Spinal cord (tissue), 10 donors: ENCODE measurements around the gene NETO2. TPM values are rescaled to one million over a fixed set of nuclear protein-coding genes. Genes with fewer than 3 reads are reported as not detected.
A peak's percentile ranks its signal among the peaks of the same experiment; 100 is the strongest.

Source experiments
- DNase-seq, 6 donors: peaks; one replicate each; pipeline versions ENCODE4 v3.0.0 to v3.0.0-alpha.2; 2013 to 2015; ENCODE audit warnings: low spot score in 6 of 6, low read depth in 4 of 6
- H3K27ac ChIP-seq: one replicate; pipeline ENCODE4 v1.5.1; 2013; ENCODE audit warnings: low read depth, low read length, control low read depth
- H3K27me3 ChIP-seq: one replicate; pipeline ENCODE4 v1.6.1; 2013; ENCODE audit warnings: low read length; ENCODE audit not compliant: control insufficient read depth, insufficient read depth
- H3K36me3 ChIP-seq: one replicate; pipeline ENCODE4 v1.6.1; 2013; ENCODE audit warnings: low read length; ENCODE audit not compliant: control insufficient read depth, insufficient read depth
- H3K4me1 ChIP-seq: one replicate; pipeline ENCODE4 v1.6.1; 2013; ENCODE audit warnings: low read length; ENCODE audit not compliant: control insufficient read depth, insufficient read depth
- H3K4me3 ChIP-seq: one replicate; pipeline ENCODE4 v1.5.1; 2013; ENCODE audit warnings: low read depth, low read length, control low read depth
- H3K9me3 ChIP-seq: one replicate; pipeline ENCODE4 v1.6.1; 2013; ENCODE audit warnings: low read length; ENCODE audit not compliant: control insufficient read depth, insufficient read depth
- WGBS: methylation state at CpG from one replicate; pipeline ENCODE4 v1.1.5; 2013; ENCODE audit warnings: missing lambda C conversion rate; ENCODE audit not compliant: insufficient coverage; 5-methylcytosine and 5-hydroxymethylcytosine counted together
- polyA plus RNA-seq, 2 donors: library from polyadenylated mRNA; unstranded; fragments of 120-200 nt; gene quantifications; one replicate each; pipeline ENCODE4 v1.2.1, GENCODE V29; 2013; ENCODE audit not compliant: insufficient read length in 2 of 2
- total RNA-seq, 2 donors: library from RNA; depleted of rRNA in 1 of 2; stranded (reverse); fragments of 120-200 nt in 1 of 2; fragments of >200 nt in 1 of 2; gene quantifications; one replicate each; pipeline versions ENCODE4 v1.2.3 to v1.2.4, GENCODE V29; 2013 to 2014
- donor health status: healthy.

NETO2 gene
- total and polyA plus RNA-seq, 4 donors = 24.7 to 56.2 (median 48.2) TPM

GRCh38 chr16:47052666-47053640 is 90.8 kb downstream of the NETO2 start:
- H3K27me3 ChIP-seq = no peaks in the 10 kb centered on the region
- peaks cover 3% of the 10 kb centered on the region for H3K36me3 ChIP-seq
- DNase-seq = no peak
- WGBS = 98% methylated on average over 9 of the region's 13 CpGs
- no peaks in the 10 kb centered on the region for H3K4me1 ChIP-seq
- H3K27ac ChIP-seq = no peak overlapping the region
- no peak overlapping the region for H3K4me3 ChIP-seq
- no peaks in the 10 kb centered on the region for H3K9me3 ChIP-seq

GRCh38 chr16:47051031-47051430 is 92.7 kb downstream of the NETO2 start:
- no peaks in the 10 kb centered on the region for H3K9me3 ChIP-seq
- no peak for DNase-seq
- H3K4me1 ChIP-seq = peaks cover 10% of the 10 kb centered on the region
- no peaks in the 10 kb centered on the region for H3K27me3 ChIP-seq
- no peak overlapping the region for H3K4me3 ChIP-seq
- H3K27ac ChIP-seq = no peak overlapping the region
- peaks cover 3% of the 10 kb centered on the region for H3K36me3 ChIP-seq
- 94% methylated on average over 10 of the region's 10 CpGs for WGBS

- WGBS = 91% methylated on average over 6 of the region's 12 CpGs
- no peaks in the 10 kb centered on the region for H3K27me3 ChIP-seq
- no peak for DNase-seq
- no peaks in the 10 kb centered on the region for H3K36me3 ChIP-seq
- H3K27ac ChIP-seq = no peak overlapping the region
- H3K4me1 ChIP-seq = peaks cover 10% of the 10 kb centered on the region
- H3K9me3 ChIP-seq = no peaks in the 10 kb centered on the region
- H3K4me3 ChIP-seq = no peak overlapping the region
Measured at GRCh38 chr16:47049901-47050583, 93.7 kb downstream of the NETO2 start.

- DNase-seq = peak in 1 of 6 donors; percentile 76
- 69% methylated on average over 3 of the region's 5 CpGs for WGBS
- Histone ChIP-seq H3K27me3 (no peaks in the 10 kb centered on the region), H3K4me3 (no peak overlapping the region), H3K4me1 (peaks cover 10% of the 10 kb centered on the region), H3K9me3 (no peaks in the 10 kb centered on the region), H3K36me3 (no peaks in the 10 kb centered on the region), H3K27ac (no peak overlapping the region)
Measured at GRCh38 chr16:47047524-47048203, 96.1 kb downstream of the NETO2 start.

- WGBS = 81% methylated on average over 6 of the region's 8 CpGs
- H3K36me3 ChIP-seq = no peaks in the 10 kb centered on the region
- H3K27ac ChIP-seq = no peak overlapping the region
- peaks cover 10% of the 10 kb centered on the region for H3K4me1 ChIP-seq
- H3K9me3 ChIP-seq = no peaks in the 10 kb centered on the region
- peak in 1 of 6 donors; percentile 24 for DNase-seq
- no peak overlapping the region for H3K4me3 ChIP-seq
- no peaks in the 10 kb centered on the region for H3K27me3 ChIP-seq
Measured at GRCh38 chr16:47046726-47047523, 96.8 kb downstream of the NETO2 start.

- Histone ChIP-seq H3K4me3 (no peak overlapping the region), H3K36me3 (no peaks in the 10 kb centered on the region), H3K9me3 (no peaks in the 10 kb centered on the region), H3K27me3 (no peaks in the 10 kb centered on the region), H3K27ac (no peak overlapping the region), H3K4me1 (peaks cover 10% of the 10 kb centered on the region)
- no peak for DNase-seq
- 77% methylated on average over 3 of the region's 3 CpGs for WGBS
Measured at GRCh38 chr16:47045459-47045858, 98.3 kb downstream of the NETO2 start.

- 47% methylated on average over 2 of the region's 8 CpGs for WGBS
- DNase-seq = peak in 2 of 6 donors; percentile 21 to 56
- Histone ChIP-seq H3K27me3 (no peaks in the 10 kb centered on the region), H3K9me3 (no peaks in the 10 kb centered on the region), H3K36me3 (no peaks in the 10 kb centered on the region), H3K4me3 (no peak overlapping the region), H3K4me1 (peaks cover 10% of the 10 kb centered on the region), H3K27ac (no peak overlapping the region)
Measured at GRCh38 chr16:47045023-47045422, 98.7 kb downstream of the NETO2 start.

- H3K36me3 ChIP-seq = no peaks in the 10 kb centered on the region
- WGBS = 100% methylated on average over 3 of the region's 8 CpGs
- no peak overlapping the region for H3K4me3 ChIP-seq
- DNase-seq = no peak
- no peaks in the 10 kb centered on the region for H3K9me3 ChIP-seq
- H3K27ac ChIP-seq = no peak overlapping the region
- peaks cover 10% of the 10 kb centered on the region for H3K4me1 ChIP-seq
- H3K27me3 ChIP-seq = no peaks in the 10 kb centered on the region
Measured at GRCh38 chr16:47043970-47044684, 99.6 kb downstream of the NETO2 start.
